ENCODE measurements around the gene S100PBP. TPM values are rescaled to one million over a fixed set of nuclear protein-coding genes. Genes with fewer than 3 reads are reported as not detected.
A peak's percentile ranks its signal among the peaks of the same experiment; 100 is the strongest.

Gene S100PBP
- total and polyA plus RNA-seq, 2 donors = 24.6 to 29.1 TPM

DNA sequence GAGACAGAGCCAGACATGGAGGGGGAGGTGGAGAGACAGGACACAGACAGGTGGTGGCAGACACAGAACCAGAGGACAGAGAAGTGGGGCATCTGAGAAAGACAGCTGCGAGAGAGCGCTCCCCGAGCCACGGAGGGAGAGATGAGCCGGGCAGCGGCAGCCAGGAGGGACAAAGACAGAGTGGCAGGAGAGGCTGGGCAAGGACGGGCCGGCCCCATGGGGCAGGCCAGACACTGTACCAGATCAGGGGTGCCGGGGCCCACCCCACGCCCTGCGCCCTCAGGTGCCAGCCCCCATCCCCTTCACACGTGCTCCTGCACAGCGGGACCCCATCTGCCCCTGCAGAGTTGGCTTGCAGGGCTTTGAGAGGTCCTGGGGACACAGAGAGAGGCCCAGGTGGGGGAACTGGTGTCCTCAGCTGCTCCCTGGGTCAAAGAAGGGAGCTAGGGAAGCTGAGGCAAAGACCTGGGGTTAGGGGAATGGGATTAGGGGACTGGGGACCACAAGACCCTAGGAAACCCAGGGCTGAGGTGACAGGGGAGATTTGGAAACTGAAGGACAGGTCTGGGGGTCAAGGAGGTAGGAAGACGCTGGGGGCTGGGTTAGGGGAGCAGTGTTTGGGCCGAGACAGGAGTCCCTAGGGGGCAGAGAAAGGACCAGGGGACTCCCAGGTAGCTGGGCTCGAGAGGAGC lies 52.6 kb downstream of the S100PBP start:
- Histone ChIP-seq H3K9me3 (ENCODE audit: control insufficient read depth in 2 of 2, insufficient read depth in 1 of 2, low read length in 1 of 2) (no peaks in the 10 kb centered on the region), H3K27me3 (ENCODE audit: control insufficient read depth in 2 of 2, insufficient read depth in 1 of 2, low read length in 1 of 2) (peaks cover 36 to 54% of the 10 kb centered on the region in 2 donors), H3K27ac (ENCODE audit: low read depth in 1 of 2, low read length in 1 of 2) (no peak overlapping the region), H3K36me3 (ENCODE audit: control insufficient read depth in 2 of 2, insufficient read depth in 2 of 2, low read length in 1 of 2) (peaks cover 0 to 11% of the 10 kb centered on the region in 2 donors), H3K4me3 (ENCODE audit: low read length in 2 of 2) (peak overlapping the region in 1 of 2 donors; percentile 40), H3K4me1 (ENCODE audit: control insufficient read depth in 2 of 2, insufficient read depth in 2 of 2, low read length in 2 of 2) (peaks cover 0 to 16% of the 10 kb centered on the region in 2 donors)
- DNase-seq (ENCODE audit: low read depth in 6 of 9, low spot score in 9 of 9) = no peak
- WGBS = 79% methylated on average over 16 of the region's 16 CpGs

GRCh38 chr1:32870615-32871363 lies 53.3 kb downstream of the S100PBP start, which contains the start of gene FNDC5:
FNDC5 (minus strand) TSS chr1:32870912.
- H3K27me3 ChIP-seq (ENCODE audit: control insufficient read depth in 2 of 2, insufficient read depth in 1 of 2, low read length in 1 of 2) = peaks cover 36 to 61% of the 10 kb centered on the region in 2 donors
- H3K27ac ChIP-seq (ENCODE audit: low read depth in 1 of 2, low read length in 1 of 2) = no peak within 1 kb of the TSS
- H3K36me3 ChIP-seq (ENCODE audit: control insufficient read depth in 2 of 2, insufficient read depth in 2 of 2, low read length in 1 of 2) = peaks cover 0 to 11% of the 10 kb centered on the region in 2 donors
- H3K4me1 ChIP-seq (ENCODE audit: control insufficient read depth in 2 of 2, insufficient read depth in 2 of 2, low read length in 2 of 2) = peaks cover 0 to 16% of the 10 kb centered on the region in 2 donors
- 2% methylated on average over 98 of the region's 99 CpGs for WGBS
- no peak for DNase-seq (ENCODE audit: low read depth in 6 of 9, low spot score in 9 of 9)
- peak within 1 kb of the TSS in 1 of 2 donors; percentile 40 for H3K4me3 ChIP-seq (ENCODE audit: low read length in 2 of 2)
- H3K9me3 ChIP-seq (ENCODE audit: control insufficient read depth in 2 of 2, insufficient read depth in 1 of 2, low read length in 1 of 2) = no peaks in the 10 kb centered on the region

- H3K27me3 ChIP-seq (ENCODE audit: control insufficient read depth in 2 of 2, insufficient read depth in 1 of 2, low read length in 1 of 2) = peaks cover 36 to 68% of the 10 kb centered on the region in 2 donors
- no peak for DNase-seq (ENCODE audit: low read depth in 6 of 9, low spot score in 9 of 9)
- no peak overlapping the region for H3K27ac ChIP-seq (ENCODE audit: low read depth in 1 of 2, low read length in 1 of 2)
- H3K4me3 ChIP-seq (ENCODE audit: low read length in 2 of 2) = no peak overlapping the region
- H3K4me1 ChIP-seq (ENCODE audit: control insufficient read depth in 2 of 2, insufficient read depth in 2 of 2, low read length in 2 of 2) = peaks cover 0 to 20% of the 10 kb centered on the region in 2 donors
- 55% methylated on average over 13 of the region's 13 CpGs for WGBS
- H3K36me3 ChIP-seq (ENCODE audit: control insufficient read depth in 2 of 2, insufficient read depth in 2 of 2, low read length in 1 of 2) = peaks cover 0 to 11% of the 10 kb centered on the region in 2 donors
- H3K9me3 ChIP-seq (ENCODE audit: control insufficient read depth in 2 of 2, insufficient read depth in 1 of 2, low read length in 1 of 2) = no peaks in the 10 kb centered on the region
Measured at GRCh38 chr1:32871364-32872191, 54.1 kb downstream of the S100PBP start.

DNA sequence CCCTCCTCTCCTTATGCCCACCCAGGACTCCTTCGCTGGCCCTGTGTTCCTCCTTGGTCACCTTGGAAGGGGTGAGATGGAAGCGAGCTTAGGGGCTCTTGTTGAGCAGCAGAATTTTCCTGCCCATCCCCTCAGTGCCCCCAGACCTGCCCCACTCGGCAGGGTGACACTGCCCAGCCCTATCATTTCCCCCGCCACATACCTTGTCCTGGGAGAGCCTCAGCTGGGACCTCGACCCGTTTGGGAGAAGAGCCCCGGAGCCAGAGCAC lies 54.7 kb downstream of the S100PBP start:
- Histone ChIP-seq H3K36me3 (ENCODE audit: control insufficient read depth in 2 of 2, insufficient read depth in 2 of 2, low read length in 1 of 2) (peaks cover 0 to 11% of the 10 kb centered on the region in 2 donors), H3K9me3 (ENCODE audit: control insufficient read depth in 2 of 2, insufficient read depth in 1 of 2, low read length in 1 of 2) (no peaks in the 10 kb centered on the region), H3K27ac (ENCODE audit: low read depth in 1 of 2, low read length in 1 of 2) (no peak overlapping the region), H3K4me3 (ENCODE audit: low read length in 2 of 2) (no peak overlapping the region), H3K27me3 (ENCODE audit: control insufficient read depth in 2 of 2, insufficient read depth in 1 of 2, low read length in 1 of 2) (peaks cover 36 to 73% of the 10 kb centered on the region in 2 donors), H3K4me1 (ENCODE audit: control insufficient read depth in 2 of 2, insufficient read depth in 2 of 2, low read length in 2 of 2) (peaks cover 0 to 20% of the 10 kb centered on the region in 2 donors)
- WGBS = 52% methylated on average over 7 of the region's 7 CpGs
- DNase-seq (ENCODE audit: low read depth in 6 of 9, low spot score in 9 of 9) = no peak

GRCh38 chr1:32873484-32873883 lies 56.0 kb downstream of the S100PBP start:
- H3K27ac ChIP-seq (ENCODE audit: low read depth in 1 of 2, low read length in 1 of 2) = no peak overlapping the region
- H3K9me3 ChIP-seq (ENCODE audit: control insufficient read depth in 2 of 2, insufficient read depth in 1 of 2, low read length in 1 of 2) = no peaks in the 10 kb centered on the region
- peaks cover 36 to 86% of the 10 kb centered on the region in 2 donors for H3K27me3 ChIP-seq (ENCODE audit: control insufficient read depth in 2 of 2, insufficient read depth in 1 of 2, low read length in 1 of 2)
- H3K36me3 ChIP-seq (ENCODE audit: control insufficient read depth in 2 of 2, insufficient read depth in 2 of 2, low read length in 1 of 2) = peaks cover 0 to 5% of the 10 kb centered on the region in 2 donors
- peaks cover 0 to 20% of the 10 kb centered on the region in 2 donors for H3K4me1 ChIP-seq (ENCODE audit: control insufficient read depth in 2 of 2, insufficient read depth in 2 of 2, low read length in 2 of 2)
- 87% methylated on average over 5 of the region's 5 CpGs for WGBS
- DNase-seq (ENCODE audit: low read depth in 6 of 9, low spot score in 9 of 9) = no peak
- H3K4me3 ChIP-seq (ENCODE audit: low read length in 2 of 2) = no peak overlapping the region

DNA sequence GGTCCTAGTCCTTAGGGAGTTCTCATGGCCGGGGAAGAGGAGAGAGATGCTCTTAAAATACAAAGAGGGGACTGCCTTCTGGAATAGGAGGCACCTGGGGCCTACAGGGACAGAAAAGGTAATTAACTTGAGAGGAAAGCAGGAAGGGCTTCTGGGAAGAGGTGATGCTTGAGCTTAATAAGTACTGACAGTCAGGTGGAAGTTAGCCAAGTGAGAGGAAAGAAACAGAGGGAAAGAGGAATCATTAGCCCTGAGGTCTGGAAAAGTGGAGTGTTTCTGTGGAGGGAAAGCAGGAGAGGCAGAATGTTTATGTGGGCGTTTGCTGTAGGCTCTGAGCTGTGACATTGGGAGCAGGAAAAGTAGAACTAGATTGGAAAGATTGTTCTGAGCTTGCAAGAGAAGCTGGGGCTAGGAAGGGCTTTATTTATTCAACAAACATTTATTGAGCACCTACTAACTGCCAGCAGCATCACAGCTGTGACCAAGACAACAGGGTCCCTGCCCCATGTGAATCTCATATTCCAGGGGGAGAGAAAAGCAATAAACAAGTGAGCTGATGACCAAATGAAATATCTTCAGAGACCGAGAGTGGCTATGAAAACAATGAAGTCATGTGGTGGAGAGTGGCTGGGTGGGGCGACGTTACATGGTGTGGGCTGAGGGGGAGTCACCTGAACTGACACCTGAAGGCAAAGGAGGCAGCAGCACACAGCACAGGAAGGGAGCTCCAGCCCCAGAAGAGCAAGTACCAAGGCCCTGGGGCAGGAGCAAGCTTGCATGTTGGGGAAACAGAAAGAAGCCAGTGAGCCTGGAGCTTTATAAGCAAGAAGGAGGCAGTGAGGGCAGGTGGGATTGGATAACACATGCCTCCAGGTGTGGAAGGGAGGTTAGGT lies 57.7 kb downstream of the S100PBP start:
- Histone ChIP-seq H3K27me3 (ENCODE audit: control insufficient read depth in 2 of 2, insufficient read depth in 1 of 2, low read length in 1 of 2) (peaks cover 21 to 77% of the 10 kb centered on the region in 2 donors), H3K9me3 (ENCODE audit: control insufficient read depth in 2 of 2, insufficient read depth in 1 of 2, low read length in 1 of 2) (no peaks in the 10 kb centered on the region), H3K36me3 (ENCODE audit: control insufficient read depth in 2 of 2, insufficient read depth in 2 of 2, low read length in 1 of 2) (no peaks in the 10 kb centered on the region), H3K4me1 (ENCODE audit: control insufficient read depth in 2 of 2, insufficient read depth in 2 of 2, low read length in 2 of 2) (peaks cover 0 to 20% of the 10 kb centered on the region in 2 donors), H3K27ac (ENCODE audit: low read depth in 1 of 2, low read length in 1 of 2) (no peak overlapping the region), H3K4me3 (ENCODE audit: low read length in 2 of 2) (no peak overlapping the region)
- WGBS = 88% methylated on average over 5 of the region's 5 CpGs
- DNase-seq (ENCODE audit: low read depth in 6 of 9, low spot score in 9 of 9) = no peak

DNA sequence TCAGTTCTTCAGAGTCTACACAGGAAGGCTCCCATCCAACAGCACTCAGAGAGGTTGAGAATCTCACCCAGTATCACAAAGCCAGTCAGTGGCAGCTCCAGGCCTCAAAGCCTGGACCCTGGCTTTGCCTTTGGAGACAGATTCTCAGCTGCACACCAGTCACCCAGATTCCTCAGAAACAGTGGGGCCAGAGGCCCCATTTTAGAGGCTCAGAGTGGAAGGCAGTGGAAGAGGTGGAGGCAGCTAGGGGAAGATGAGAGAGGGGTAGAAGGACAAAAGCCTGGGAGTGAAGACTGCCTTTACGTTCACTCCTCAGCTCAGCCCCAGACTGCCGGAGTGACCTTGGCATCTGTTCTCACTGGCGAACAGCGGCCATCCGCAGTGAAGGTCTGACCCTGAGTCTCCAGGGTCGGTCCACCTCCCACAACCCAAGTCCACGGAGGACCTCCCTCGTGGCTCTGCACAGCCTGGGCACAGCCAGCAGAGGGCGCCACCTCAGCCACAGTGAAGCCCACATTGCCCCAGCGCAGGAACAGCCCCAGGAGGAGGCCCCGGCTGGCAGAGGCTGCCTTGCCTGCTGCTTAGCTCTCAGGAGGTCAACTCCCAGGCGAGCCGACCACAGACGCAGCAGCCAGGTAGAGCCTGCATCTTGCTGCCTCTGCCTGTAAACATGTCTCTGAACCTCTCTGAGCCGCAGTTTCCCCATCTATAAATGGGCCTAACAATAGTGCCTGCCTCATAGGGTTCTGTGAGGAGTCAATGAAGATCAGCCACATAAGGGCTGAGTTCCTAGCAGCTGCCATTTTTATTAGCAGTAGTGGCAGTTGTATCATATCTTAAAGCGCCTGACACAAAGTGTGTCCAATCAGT lies 59.1 kb downstream of the S100PBP start:
- WGBS = 36% methylated on average over 16 of the region's 16 CpGs
- H3K27ac ChIP-seq (ENCODE audit: low read depth in 1 of 2, low read length in 1 of 2) = no peak overlapping the region
- H3K27me3 ChIP-seq (ENCODE audit: control insufficient read depth in 2 of 2, insufficient read depth in 1 of 2, low read length in 1 of 2) = peaks cover 10 to 74% of the 10 kb centered on the region in 2 donors
- no peak overlapping the region for H3K4me3 ChIP-seq (ENCODE audit: low read length in 2 of 2)
- H3K9me3 ChIP-seq (ENCODE audit: control insufficient read depth in 2 of 2, insufficient read depth in 1 of 2, low read length in 1 of 2) = no peaks in the 10 kb centered on the region
- peak in 4 of 9 donors; percentile 26 to 65 (median 56) for DNase-seq (ENCODE audit: low read depth in 6 of 9, low spot score in 9 of 9)
- H3K4me1 ChIP-seq (ENCODE audit: control insufficient read depth in 2 of 2, insufficient read depth in 2 of 2, low read length in 2 of 2) = peaks cover 0 to 14% of the 10 kb centered on the region in 2 donors
- H3K36me3 ChIP-seq (ENCODE audit: control insufficient read depth in 2 of 2, insufficient read depth in 2 of 2, low read length in 1 of 2) = no peaks in the 10 kb centered on the region

All from thymus (tissue), 11 donors.